Measurements from ENCODE around the gene ZCRB1.

ZCRB1 gene

GRCh38 chr12:42320796-42321195 is 5.1 kb downstream of the ZCRB1 start:
- FAIRE-seq (no peak), DNase-seq (ENCODE audit: insufficient read length) (no peak)
- no peak for TF ChIP-seq TAF1 (IDR thresholded peaks at IDR 0.05; ENCODE audit: borderline replicate concordance, low read depth, low read length)
- no peak for TF ChIP-seq POLR2A (IDR thresholded peaks at IDR 0.05; ENCODE audit: low read depth, low read length)
- no peak for TF ChIP-seq POLR2AphosphoS5 (IDR thresholded peaks at IDR 0.05; ENCODE audit: low read depth, low read length)

- TF ChIP-seq POLR2AphosphoS5 (IDR thresholded peaks at IDR 0.05; ENCODE audit: low read depth, low read length), result no peak
- no peak for TF ChIP-seq POLR2A (IDR thresholded peaks at IDR 0.05; ENCODE audit: low read depth, low read length)
- TF ChIP-seq TAF1 (IDR thresholded peaks at IDR 0.05; ENCODE audit: borderline replicate concordance, low read depth, low read length), result no peak
- FAIRE-seq (no peak), DNase-seq (ENCODE audit: insufficient read length) (no peak)
Measured at GRCh38 chr12:42315108-42315507, 10.8 kb downstream of the ZCRB1 start.

- FAIRE-seq (no peak), DNase-seq (ENCODE audit: insufficient read length) (no peak)
- TF ChIP-seq POLR2A (IDR thresholded peaks at IDR 0.05; ENCODE audit: low read depth, low read length) (no peak), TAF1 (IDR thresholded peaks at IDR 0.05; ENCODE audit: borderline replicate concordance, low read depth, low read length) (no peak), POLR2AphosphoS5 (IDR thresholded peaks at IDR 0.05; ENCODE audit: low read depth, low read length) (no peak)
Measured at GRCh38 chr12:42309996-42310395, 15.9 kb downstream of the ZCRB1 start.

GRCh38 chr12:42308390-42308789 is 17.5 kb downstream of the ZCRB1 start:
- FAIRE-seq (no peak), DNase-seq (ENCODE audit: insufficient read length) (no peak)
- TF ChIP-seq POLR2AphosphoS5 (IDR thresholded peaks at IDR 0.05; ENCODE audit: low read depth, low read length), result no peak
- TF ChIP-seq TAF1 (IDR thresholded peaks at IDR 0.05; ENCODE audit: borderline replicate concordance, low read depth, low read length), result no peak
- TF ChIP-seq POLR2A (IDR thresholded peaks at IDR 0.05; ENCODE audit: low read depth, low read length), result no peak

GRCh38 chr12:42306297-42306696 is 19.6 kb downstream of the ZCRB1 start:
- TF ChIP-seq TAF1 (IDR thresholded peaks at IDR 0.05; ENCODE audit: borderline replicate concordance, low read depth, low read length) (no peak), POLR2A (IDR thresholded peaks at IDR 0.05; ENCODE audit: low read depth, low read length) (no peak), POLR2AphosphoS5 (IDR thresholded peaks at IDR 0.05; ENCODE audit: low read depth, low read length) (no peak)
- DNase-seq (ENCODE audit: insufficient read length), result no peak
- FAIRE-seq, result no peak

GRCh38 chr12:42299392-42300308 is 26.2 kb downstream of the ZCRB1 start:
- FAIRE-seq (peak; percentile 90), DNase-seq (ENCODE audit: insufficient read length) (no peak)
- peak; percentile 17; the same call in 1 of the 2 replicates for TF ChIP-seq POLR2AphosphoS5 (IDR thresholded peaks at IDR 0.05; ENCODE audit: low read depth, low read length)
- TF ChIP-seq TAF1 (IDR thresholded peaks at IDR 0.05; ENCODE audit: borderline replicate concordance, low read depth, low read length), result no peak
- TF ChIP-seq POLR2A (IDR thresholded peaks at IDR 0.05; ENCODE audit: low read depth, low read length), result no peak

GRCh38 chr12:42298887-42299286 is 27.0 kb downstream of the ZCRB1 start:
- no peak for DNase-seq (ENCODE audit: insufficient read length)
- FAIRE-seq, result no peak
- no peak for TF ChIP-seq POLR2A (IDR thresholded peaks at IDR 0.05; ENCODE audit: low read depth, low read length)

GRCh38 chr12:42296503-42297109 is 29.3 kb downstream of the ZCRB1 start:
- TF ChIP-seq TAF1 (IDR thresholded peaks at IDR 0.05; ENCODE audit: borderline replicate concordance, low read depth, low read length) (no peak), POLR2A (IDR thresholded peaks at IDR 0.05; ENCODE audit: low read depth, low read length) (no peak), POLR2AphosphoS5 (IDR thresholded peaks at IDR 0.05; ENCODE audit: low read depth, low read length) (no peak)
- no peak for DNase-seq (ENCODE audit: insufficient read length)
- FAIRE-seq, result no peak

- DNase-seq (ENCODE audit: insufficient read length) (no peak), FAIRE-seq (no peak)
- TF ChIP-seq TAF1 (IDR thresholded peaks at IDR 0.05; ENCODE audit: borderline replicate concordance, low read depth, low read length) (no peak), POLR2AphosphoS5 (IDR thresholded peaks at IDR 0.05; ENCODE audit: low read depth, low read length) (no peak), POLR2A (IDR thresholded peaks at IDR 0.05; ENCODE audit: low read depth, low read length) (no peak)
Measured at GRCh38 chr12:42291680-42292079, 34.2 kb downstream of the ZCRB1 start.

GRCh38 chr12:42288544-42288943 is 37.4 kb downstream of the ZCRB1 start:
- no peak for DNase-seq (ENCODE audit: insufficient read length)
- TF ChIP-seq TAF1 (IDR thresholded peaks at IDR 0.05; ENCODE audit: borderline replicate concordance, low read depth, low read length) (no peak), POLR2A (IDR thresholded peaks at IDR 0.05; ENCODE audit: low read depth, low read length) (no peak), POLR2AphosphoS5 (IDR thresholded peaks at IDR 0.05; ENCODE audit: low read depth, low read length) (no peak)
- no peak for FAIRE-seq

- DNase-seq (ENCODE audit: insufficient read length), result no peak
- FAIRE-seq, result no peak
- TF ChIP-seq POLR2A (IDR thresholded peaks at IDR 0.05; ENCODE audit: low read depth, low read length), result no peak
- TF ChIP-seq POLR2AphosphoS5 (IDR thresholded peaks at IDR 0.05; ENCODE audit: low read depth, low read length), result no peak
- TF ChIP-seq TAF1 (IDR thresholded peaks at IDR 0.05; ENCODE audit: borderline replicate concordance, low read depth, low read length), result no peak
Measured at GRCh38 chr12:42286741-42287140, 39.2 kb downstream of the ZCRB1 start.

- TF ChIP-seq POLR2AphosphoS5 (IDR thresholded peaks at IDR 0.05; ENCODE audit: low read depth, low read length) (no peak), TAF1 (IDR thresholded peaks at IDR 0.05; ENCODE audit: borderline replicate concordance, low read depth, low read length) (no peak), POLR2A (IDR thresholded peaks at IDR 0.05; ENCODE audit: low read depth, low read length) (no peak)
- FAIRE-seq (no peak), DNase-seq (ENCODE audit: insufficient read length) (no peak)
Measured at GRCh38 chr12:42285431-42285830, 40.5 kb downstream of the ZCRB1 start.
